ENCODE results near the gene PLPP2. TPM values are rescaled to one million over a fixed set of nuclear protein-coding genes. Genes with fewer than 3 reads are reported as not detected.

PLPP2 gene
- total RNA-seq, 4 donors from 2014 or later: 1.6 to 13.7 (median 9.2) TPM

- DNase-seq (ENCODE audit: low spot score): no peak
- TF ChIP-seq CTCF (IDR thresholded peaks at IDR 0.05): no peak
- ATAC-seq (ENCODE audit: low FRiP score): no peak
Measured at GRCh38 chr19:317710-318508, 26.7 kb upstream of the PLPP2 start.

- no peak for TF ChIP-seq CTCF (IDR thresholded peaks at IDR 0.05)
- DNase-seq (ENCODE audit: low spot score) (no peak), ATAC-seq (ENCODE audit: low FRiP score) (no peak)
Measured at GRCh38 chr19:315811-316210, 24.6 kb upstream of the PLPP2 start.

- no peak for DNase-seq (ENCODE audit: low spot score)
- ATAC-seq (ENCODE audit: low FRiP score): no peak
- TF ChIP-seq CTCF (IDR thresholded peaks at IDR 0.05): no peak
Measured at GRCh38 chr19:313988-314815, 23.0 kb upstream of the PLPP2 start.

- no peak for TF ChIP-seq CTCF (IDR thresholded peaks at IDR 0.05)
- no peak for DNase-seq (ENCODE audit: low spot score)
- no peak for ATAC-seq (ENCODE audit: low FRiP score)
Measured at GRCh38 chr19:313169-313987, 22.2 kb upstream of the PLPP2 start.

- ATAC-seq (ENCODE audit: low FRiP score): no peak
- TF ChIP-seq CTCF (IDR thresholded peaks at IDR 0.05): no peak
- no peak for DNase-seq (ENCODE audit: low spot score)
Measured at GRCh38 chr19:311813-312261, 20.6 kb upstream of the PLPP2 start.

- DNase-seq (ENCODE audit: low spot score) (no peak), ATAC-seq (ENCODE audit: low FRiP score) (no peak)
- TF ChIP-seq CTCF (IDR thresholded peaks at IDR 0.05): no peak
Measured at GRCh38 chr19:310781-311496, 19.7 kb upstream of the PLPP2 start.
